Stimulated activated CD8-positive, alpha-beta memory T cell treated with anti-CD3 and anti-CD28 coated beads, Interleukin-7, amount 100 ng/mL, for 48 hours (primary cell): ENCODE data around the gene ERMAP.
"Not testable (repeated sequence)": the region's sequence is repeated elsewhere in the genome, so short reads cannot be mapped to it uniquely, and the experiment has no call there.

ENCODE experiments used
- DNase-seq, 2 donors: peaks; one replicate each; pipeline ENCODE4 v3.0.0-alpha.2; 2020; ENCODE audit warnings: low read depth in 1 of 2; ENCODE audit errors: extremely low read depth in 1 of 2

The ERMAP gene

GRCh38 chr1:42844592-42845140, 27.7 kb downstream of the ERMAP start:
- no peak for DNase-seq

GRCh38 chr1:42845193-42845592, 28.3 kb downstream of the ERMAP start:
- DNase-seq = no peak

- DNase-seq = no peak
Measured at GRCh38 chr1:42845866-42846256, 28.9 kb downstream of the ERMAP start.

- DNase-seq = peak; percentile 74 to 90
Measured at GRCh38 chr1:42846257-42847110, 29.6 kb downstream of the ERMAP start, which contains the start of gene ZNF691. ZNF691 (plus strand) TSS chr1:42846613; CDS start chr1:42849659, 3,046 bp downstream.

GRCh38 chr1:42847111-42847595, 30.2 kb downstream of the ERMAP start:
- DNase-seq = no peak

- no peak for DNase-seq
Measured at GRCh38 chr1:42847721-42848460, 31.0 kb downstream of the ERMAP start.

- no peak for DNase-seq
Measured at GRCh38 chr1:42848823-42849537, 32.1 kb downstream of the ERMAP start.

GRCh38 chr1:42849944-42850343, 33.0 kb downstream of the ERMAP start:
- no peak for DNase-seq

GRCh38 chr1:42851420-42851819, 34.5 kb downstream of the ERMAP start:
- DNase-seq = no peak

GRCh38 chr1:42851960-42852607, 35.2 kb downstream of the ERMAP start:
- DNase-seq = no peak

- no peak for DNase-seq
Measured at GRCh38 chr1:42852608-42852980, 35.7 kb downstream of the ERMAP start.

GRCh38 chr1:42853116-42853884, 36.4 kb downstream of the ERMAP start:
- no peak for DNase-seq

- not testable (repeated sequence) for DNase-seq
Measured at GRCh38 chr1:42856554-42856953, 39.6 kb downstream of the ERMAP start.

GRCh38 chr1:42859366-42859765, 42.4 kb downstream of the ERMAP start:
- not testable (repeated sequence) for DNase-seq

- no peak for DNase-seq
Measured at GRCh38 chr1:42860339-42861013, 43.6 kb downstream of the ERMAP start.

- DNase-seq = no peak
Measured at GRCh38 chr1:42861014-42861399, 44.1 kb downstream of the ERMAP start.

- DNase-seq = no peak
Measured at GRCh38 chr1:42866549-42866948, 49.6 kb downstream of the ERMAP start.

GRCh38 chr1:42868466-42868865, 51.5 kb downstream of the ERMAP start:
- DNase-seq = not testable (repeated sequence)

GRCh38 chr1:42869254-42869653, 52.3 kb downstream of the ERMAP start:
- not testable (repeated sequence) for DNase-seq
